CD4-positive, alpha-beta T cell treated with Interleukin-15 for 4 hours (primary cell): ENCODE data around the gene ANKRD33B.
"Not testable (repeated sequence)": the region's sequence is repeated elsewhere in the genome, so short reads cannot be mapped to it uniquely, and the experiment has no call there.

Experiments used
- DNase-seq: peaks from one replicate; pipeline ENCODE4 v3.0.0-alpha.2; 2020; ENCODE audit warnings: low spot score

ANKRD33B gene

GRCh38 chr5:10559151-10559550, 4.7 kb upstream of the ANKRD33B start:
- no peak for DNase-seq

- no peak for DNase-seq
These were observed 4.0 kb upstream of the ANKRD33B start for GRCh38 chr5:10559871-10560270.

- DNase-seq = no peak
These were observed 1.4 kb upstream of the ANKRD33B start for GRCh38 chr5:10562201-10563109.

GRCh38 chr5:10563110-10563944, 543 bp upstream of the ANKRD33B start:
- DNase-seq = peak; percentile 18

GRCh38 chr5:10564838-10565784, 1.2 kb downstream of the ANKRD33B start:
- no peak for DNase-seq

GRCh38 chr5:10565785-10566542, 2.1 kb downstream of the ANKRD33B start:
- DNase-seq = no peak

GRCh38 chr5:10566543-10567068, 2.7 kb downstream of the ANKRD33B start:
- DNase-seq = no peak

- no peak for DNase-seq
These were observed 3.3 kb downstream of the ANKRD33B start for GRCh38 chr5:10567121-10567591.

GRCh38 chr5:10567781-10568321, 4.0 kb downstream of the ANKRD33B start:
- DNase-seq = no peak

- DNase-seq = not testable (repeated sequence)
These were observed 6.7 kb downstream of the ANKRD33B start for GRCh38 chr5:10570540-10570939.

- no peak for DNase-seq
These were observed 8.6 kb downstream of the ANKRD33B start for GRCh38 chr5:10572451-10572850.

- no peak for DNase-seq
These were observed 9.7 kb downstream of the ANKRD33B start for GRCh38 chr5:10573487-10574145.

GRCh38 chr5:10574879-10575278, 11.0 kb downstream of the ANKRD33B start:
- DNase-seq = not testable (repeated sequence)

- no peak for DNase-seq
These were observed 12.4 kb downstream of the ANKRD33B start for GRCh38 chr5:10576121-10576789.

- no peak for DNase-seq
These were observed 12.9 kb downstream of the ANKRD33B start for GRCh38 chr5:10576790-10577189.

- DNase-seq = no peak
These were observed 13.8 kb downstream of the ANKRD33B start for GRCh38 chr5:10577371-10578292.

GRCh38 chr5:10578293-10578665, 14.4 kb downstream of the ANKRD33B start:
- DNase-seq = no peak

- no peak for DNase-seq
These were observed 15.0 kb downstream of the ANKRD33B start for GRCh38 chr5:10578869-10579268.
